Measurements from ENCODE around the gene NTM.
"Not testable (repeated sequence)": the region's sequence is repeated elsewhere in the genome, so short reads cannot be mapped to it uniquely, and the experiment has no call there.

The NTM gene

DNA sequence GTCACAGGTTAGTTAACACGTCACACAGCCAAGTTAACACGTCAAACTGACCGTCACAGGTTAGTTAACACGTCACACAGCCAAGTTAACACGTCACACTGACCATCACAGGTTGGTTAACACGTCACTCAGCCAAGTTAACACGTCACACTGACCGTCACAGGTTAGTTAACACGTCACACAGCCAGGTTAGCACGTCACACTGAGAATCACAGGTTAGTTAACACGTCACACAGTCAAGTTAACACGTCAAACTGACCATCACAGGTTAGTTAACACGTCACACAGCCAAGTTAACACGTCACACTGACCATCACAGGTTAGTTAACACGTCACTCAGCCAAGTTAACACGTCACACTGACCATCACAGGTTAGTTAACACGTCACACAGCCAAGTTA, 700.5 kb downstream of the NTM start:
- not testable (repeated sequence) for DNase-seq

GRCh38 chr11:132072044-132072857, 701.8 kb downstream of the NTM start:
- no peak for DNase-seq

GRCh38 chr11:132072858-132073211, 702.4 kb downstream of the NTM start:
- DNase-seq, result no peak

DNA sequence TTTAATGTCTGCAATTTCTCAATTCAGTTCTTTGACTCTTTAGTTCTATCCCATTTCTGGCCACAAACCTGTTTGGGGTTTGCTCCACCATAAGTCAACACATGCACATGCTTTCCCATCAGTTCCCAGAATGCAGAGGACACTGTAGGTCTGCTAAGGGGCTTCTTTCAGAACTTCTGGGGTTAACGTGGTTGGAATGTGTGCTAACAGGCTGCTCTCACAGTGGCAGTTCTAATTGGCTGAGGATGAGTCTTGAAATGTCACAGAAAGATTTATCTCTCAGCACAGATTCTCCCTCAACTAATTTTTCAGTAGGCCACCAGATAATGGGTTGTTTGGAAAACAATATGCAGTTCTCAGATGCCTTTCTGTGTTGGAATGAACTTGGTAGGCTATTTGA, 703.4 kb downstream of the NTM start:
- DNase-seq, result no peak

DNA sequence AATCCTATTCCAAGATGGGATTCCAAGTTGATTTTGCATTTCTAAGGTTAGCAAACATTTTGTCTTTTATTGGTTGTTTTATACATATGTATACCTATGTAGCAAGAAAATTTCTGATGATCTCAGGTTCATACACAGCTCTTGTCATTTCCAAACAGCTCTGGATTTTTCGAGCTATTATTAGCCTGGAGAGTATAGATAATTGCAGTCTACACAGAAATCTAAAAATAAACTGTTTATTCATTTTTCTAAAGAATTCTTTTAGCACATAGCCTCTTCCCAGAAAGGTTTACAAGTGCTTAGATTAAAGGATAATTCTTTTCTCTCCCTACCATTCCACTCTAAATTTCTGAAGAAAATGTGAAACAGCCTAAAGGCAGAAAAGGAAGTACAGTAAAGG, 705.0 kb downstream of the NTM start:
- DNase-seq, result no peak

- DNase-seq, result no peak
Measured at GRCh38 chr11:132077416-132077815, 707.0 kb downstream of the NTM start.

DNA sequence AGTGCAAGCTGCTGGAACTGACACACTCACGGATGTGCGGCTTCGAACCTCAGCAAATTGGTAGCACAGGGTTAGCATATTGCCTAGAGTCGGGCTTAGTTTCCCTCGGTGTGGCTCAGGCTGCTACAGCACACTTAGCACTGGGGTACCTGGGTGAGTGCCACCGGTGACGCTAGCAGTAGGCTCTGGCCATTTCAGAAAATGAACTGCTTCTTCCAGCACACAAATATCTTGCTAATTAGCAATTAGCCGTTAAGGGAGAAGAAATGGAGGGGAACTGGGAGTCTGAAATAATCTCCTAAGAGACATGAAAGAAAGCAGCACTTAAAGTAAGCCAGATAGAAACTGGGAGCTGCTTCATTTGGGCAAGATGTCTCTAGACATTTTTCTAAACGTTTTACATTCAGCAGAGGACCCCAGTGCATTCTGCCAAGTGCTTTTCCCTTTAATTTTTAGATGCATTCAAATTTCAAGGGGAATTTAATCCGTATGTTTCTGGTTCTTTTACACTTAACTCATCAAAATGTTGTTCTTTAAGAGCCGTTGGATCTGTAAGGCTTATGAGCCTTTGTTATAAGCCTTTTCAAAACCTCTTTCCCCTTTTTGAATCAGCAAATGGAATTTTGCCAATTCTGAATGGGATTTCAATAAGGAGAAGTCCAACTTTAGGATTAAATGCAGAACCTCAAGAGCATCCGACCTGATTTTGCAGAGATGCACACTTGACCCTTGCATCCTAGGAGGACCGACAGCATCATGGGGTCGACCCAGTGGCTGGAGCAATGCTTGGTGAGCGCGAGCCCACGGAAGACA, 708.1 kb downstream of the NTM start:
- no peak for DNase-seq

- DNase-seq, result no peak
Measured at GRCh38 chr11:132080127-132080526, 709.7 kb downstream of the NTM start.

- no peak for DNase-seq
Measured at GRCh38 chr11:132082566-132082965, 712.2 kb downstream of the NTM start.

- no peak for DNase-seq
Measured at GRCh38 chr11:132084433-132084832, 714.0 kb downstream of the NTM start.

- no peak for DNase-seq
Measured at GRCh38 chr11:132087148-132087547, 716.7 kb downstream of the NTM start.

DNA sequence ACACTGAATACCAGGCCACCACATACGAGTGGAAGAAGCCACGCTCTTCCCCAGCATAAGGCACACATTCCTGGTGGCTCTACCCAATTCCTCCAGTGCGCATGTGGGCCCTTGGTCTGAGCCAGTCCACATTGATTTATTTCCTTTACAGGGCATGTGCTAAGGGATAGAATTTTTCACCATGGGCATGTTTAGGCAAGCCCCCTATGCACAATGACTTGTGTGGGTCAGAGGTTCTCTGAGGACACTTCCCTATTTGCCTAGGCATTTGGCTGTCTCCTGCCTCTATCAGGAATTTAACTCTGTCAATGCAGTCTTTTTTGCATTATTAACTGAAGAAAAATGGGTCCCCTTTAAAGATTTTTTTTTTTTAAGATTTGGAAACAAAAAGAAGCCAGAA, 718.1 kb downstream of the NTM start:
- no peak for DNase-seq

- no peak for DNase-seq
Measured at GRCh38 chr11:132093536-132094259, 723.3 kb downstream of the NTM start.

DNA sequence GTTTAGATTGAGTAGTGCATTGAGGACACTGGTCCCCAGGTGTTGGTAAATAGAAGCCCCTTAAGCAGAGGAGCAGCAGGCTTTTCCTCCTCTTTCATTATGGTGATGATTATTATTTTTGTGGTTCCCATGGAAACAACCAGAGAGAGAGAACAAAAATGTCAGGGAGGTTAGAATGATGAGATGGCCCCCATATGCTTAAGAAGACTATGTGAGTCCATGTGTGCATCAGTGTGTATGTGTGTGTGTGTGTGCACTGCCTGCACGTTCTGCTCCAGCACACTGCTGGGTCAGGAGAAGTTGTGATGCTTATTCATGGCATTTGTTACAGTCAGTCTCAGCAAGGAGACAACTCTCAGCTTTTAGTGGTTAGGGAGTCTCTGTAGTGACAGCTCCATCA, 724.2 kb downstream of the NTM start:
- no peak for DNase-seq

DNA sequence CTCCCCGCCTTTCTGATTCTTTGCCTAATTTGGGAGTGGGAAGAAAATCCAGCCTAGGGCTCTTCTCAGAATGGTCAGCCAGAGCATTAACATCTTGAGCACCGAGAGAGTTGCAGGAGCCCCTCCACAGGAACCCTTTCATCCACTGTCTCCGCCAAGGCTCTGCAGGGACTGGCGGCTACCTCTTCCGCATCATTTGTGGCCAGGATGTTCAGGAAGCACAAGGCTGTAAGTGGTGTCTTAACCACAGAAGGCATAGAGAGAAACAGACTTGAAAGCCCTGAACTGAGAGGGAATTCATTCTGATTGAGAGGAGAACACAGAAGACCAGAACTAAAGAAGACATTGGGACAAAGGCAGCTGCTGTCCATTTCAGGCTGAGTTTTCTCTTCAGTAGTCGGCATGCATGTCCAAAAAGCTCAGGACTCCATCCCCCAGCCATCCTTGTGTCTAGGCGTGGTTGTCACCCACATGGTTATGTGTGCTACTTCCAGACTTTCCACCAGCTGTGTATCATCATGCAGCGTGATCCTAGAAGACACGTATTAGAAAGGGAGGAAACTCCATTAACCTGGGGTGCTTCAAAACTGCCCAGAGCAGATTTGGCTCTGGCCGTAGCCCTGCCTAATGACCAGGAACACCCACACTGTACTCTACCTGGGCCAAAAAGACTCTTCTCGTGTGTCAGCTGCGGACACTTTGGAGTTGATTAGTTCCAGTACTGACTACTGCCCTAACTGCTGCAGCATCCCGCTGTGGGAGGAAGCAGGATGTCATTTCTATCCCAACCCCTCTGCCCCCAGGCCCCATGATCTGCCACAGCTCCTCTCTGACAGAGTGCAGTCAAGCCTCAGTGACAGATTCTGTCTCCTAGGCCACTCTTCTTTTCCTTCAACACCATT, 725.1 kb downstream of the NTM start:
- DNase-seq, result no peak

- no peak for DNase-seq
Measured at GRCh38 chr11:132096132-132096825, 725.9 kb downstream of the NTM start.

- DNase-seq, result no peak
Measured at GRCh38 chr11:132099692-132100091, 729.3 kb downstream of the NTM start.

DNA sequence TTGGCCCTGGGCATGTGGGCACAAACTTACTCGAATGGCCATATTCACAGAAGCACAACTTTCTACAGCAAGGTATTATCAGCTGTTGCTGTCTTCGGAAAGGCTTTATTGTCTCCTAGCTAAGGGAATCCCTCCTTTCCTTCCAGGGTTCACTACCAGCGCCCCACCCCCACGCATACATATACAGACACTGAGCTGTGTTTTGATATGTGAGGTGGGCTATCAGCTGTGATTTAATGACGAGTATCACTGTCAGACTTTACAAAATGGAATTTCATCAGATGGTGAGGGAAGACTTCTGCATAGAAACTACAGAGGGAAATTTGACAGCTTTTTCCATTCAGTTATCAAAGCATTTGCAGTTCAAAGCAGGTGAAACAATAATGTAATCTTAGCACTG, 730.2 kb downstream of the NTM start:
- DNase-seq, result no peak

GRCh38 chr11:132101881-132102280, 731.5 kb downstream of the NTM start:
- DNase-seq, result no peak

DNA sequence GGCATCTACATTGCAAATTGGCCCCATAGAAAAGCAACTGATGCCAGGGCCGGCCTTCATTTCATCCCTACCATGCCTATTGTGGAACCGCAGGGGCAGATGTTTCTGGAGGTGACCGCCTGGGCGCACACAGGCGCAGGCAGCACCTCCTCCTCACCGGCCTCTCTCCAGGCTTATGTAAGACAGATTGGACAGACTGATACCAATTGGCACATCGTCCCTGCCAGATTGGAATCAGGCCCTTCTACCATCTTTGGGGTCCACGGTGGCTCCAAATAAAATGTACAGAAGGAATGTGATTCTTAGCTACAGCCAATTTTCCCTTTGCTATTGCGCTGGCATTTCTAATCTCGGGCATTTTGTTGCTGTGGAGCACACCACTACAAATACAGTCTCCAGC, 732.6 kb downstream of the NTM start:
- no peak for DNase-seq

GRCh38 chr11:132106096-132106982, 735.9 kb downstream of the NTM start:
- no peak for DNase-seq
